IMR-90 (cell line): ENCODE measurements around the gene OPALIN. TPM values are rescaled to one million over a fixed set of nuclear protein-coding genes. Genes with fewer than 3 reads are reported as not detected.
A peak's percentile ranks its signal among the peaks of the same experiment; 100 is the strongest.

Source experiments
- ATAC-seq: fragments of 200-7000 bp; cut with Tn5 transposase; 2 replicates; pipeline ENCODE4 v1.9.1; 2020; ENCODE audit warnings: low read depth, mild to moderate bottlenecking, moderate library complexity
- BruUV-seq: library from RNA; stranded (reverse); fragments of 400-500 nt; replicated peaks from 2 replicates; lab custom pipeline; 2021; lab: Mats Ljungman, UMichigan
- CTCF ChIA-PET: fragments of 300-600 bp; formaldehyde crosslinking; extraction: SDS; loops from one replicate; lab custom pipeline; 2021; ENCODE audit warnings: antibody characterized with exemption; lab: Yijun Ruan, JAX
- POLR2A ChIA-PET: fragments of 300-600 bp; sonication (Branson Sonifier 250); formaldehyde crosslinking; loops from one replicate; lab custom pipeline; 2022; ENCODE audit warnings: antibody characterized with exemption; ENCODE audit not compliant: unreplicated experiment; lab: Charles Lee
- DNase-seq: peaks from one replicate; pipeline ENCODE4 v3.0.0; 2013
- H2AFZ ChIP-seq: replicated peaks from 2 replicates; pipeline ENCODE3; 2013; ENCODE audit warnings: low read length, mild to moderate bottlenecking; ENCODE audit not compliant: poor library complexity
- H2AK5ac ChIP-seq: 2 replicates; pipeline ENCODE4 v1.6.1; 2013; ENCODE audit warnings: low read depth, low read length, inconsistent platforms
- H2AK9ac ChIP-seq: replicated peaks from 2 replicates; pipeline ENCODE3; 2013; ENCODE audit warnings: mild to moderate bottlenecking, low read depth, low read length, moderate library complexity; ENCODE audit not compliant: poor library complexity
- H2BK120ac ChIP-seq: 2 replicates; pipeline ENCODE4 v1.6.1; 2013; ENCODE audit warnings: low read depth, low read length, inconsistent platforms
- H2BK15ac ChIP-seq: 3 replicates; pipeline ENCODE4 v1.6.1; 2013; ENCODE audit warnings: low read depth, low read length, inconsistent platforms
- H2BK20ac ChIP-seq: 2 replicates; pipeline ENCODE4 v1.6.1; 2013; ENCODE audit warnings: low read depth, mild to moderate bottlenecking, inconsistent platforms, low read length, moderate library complexity
- H2BK5ac ChIP-seq: 2 replicates; pipeline ENCODE4 v1.6.1; 2013; ENCODE audit warnings: mild to moderate bottlenecking, low read depth, low read length, inconsistent platforms; ENCODE audit not compliant: poor library complexity, severe bottlenecking
- H3K14ac ChIP-seq: replicated peaks from 2 replicates; pipeline ENCODE4 v1.6.1; 2013; ENCODE audit warnings: low read depth, low read length, inconsistent platforms
- H3K18ac ChIP-seq: 2 replicates; pipeline ENCODE4 v1.6.1; 2013; ENCODE audit warnings: low read depth, low read length, control low read depth
- H3K23ac ChIP-seq: 2 replicates; pipeline ENCODE4 v1.6.1; 2013; ENCODE audit warnings: low read depth, low read length, inconsistent platforms
- H3K27ac ChIP-seq: 2 replicates; pipeline ENCODE4 v1.5.1; 2013; ENCODE audit warnings: mild to moderate bottlenecking, control low read depth, low read length; ENCODE audit not compliant: insufficient read depth
- H3K27me3 ChIP-seq: 2 replicates; pipeline ENCODE4 v1.6.1; 2013; ENCODE audit warnings: low read length; ENCODE audit not compliant: control insufficient read depth, insufficient read depth
- H3K36me3 ChIP-seq: 2 replicates; pipeline ENCODE4 v1.6.1; 2013; ENCODE audit warnings: low read length, mixed read lengths; ENCODE audit not compliant: control insufficient read depth, insufficient read depth
- H3K4ac ChIP-seq: 2 replicates; pipeline ENCODE4 v1.6.1; 2013; ENCODE audit warnings: low read depth, low read length, inconsistent platforms
- H3K4me1 ChIP-seq: 2 replicates; pipeline ENCODE4 v1.6.1; 2013; ENCODE audit warnings: low read length, mixed read lengths; ENCODE audit not compliant: control insufficient read depth, insufficient read depth
- H3K4me2 ChIP-seq: 2 replicates; pipeline ENCODE4 v1.6.1; 2013; ENCODE audit warnings: low read depth, mild to moderate bottlenecking, control low read depth, low read length, moderate library complexity
- H3K4me3 ChIP-seq: 2 replicates; pipeline ENCODE4 v1.5.1; 2013; ENCODE audit warnings: low read depth, mild to moderate bottlenecking, control low read depth, low read length, moderate library complexity; ENCODE audit not compliant: insufficient read depth
- H3K56ac ChIP-seq: 2 replicates; pipeline ENCODE4 v1.6.1; 2013; ENCODE audit warnings: low read length, inconsistent platforms; ENCODE audit not compliant: insufficient read depth; ENCODE audit errors: extremely low read depth
- H3K79me1 ChIP-seq, 2 experiments: 2 replicates each; pipeline ENCODE4 v1.6.1; 2013; ENCODE audit warnings: low read length in 2 of 2, inconsistent platforms in 1 of 2, low read depth in 1 of 2
- H3K9ac ChIP-seq: 2 replicates; pipeline ENCODE4 v1.6.1; 2013; ENCODE audit warnings: low read depth, low read length, control low read depth
- H3K9me1 ChIP-seq: 2 replicates; pipeline ENCODE4 v1.6.1; 2013; ENCODE audit warnings: low read length, inconsistent platforms; ENCODE audit not compliant: insufficient read depth
- H3K9me3 ChIP-seq: 2 replicates; pipeline ENCODE4 v1.6.1; 2013; ENCODE audit warnings: low read length; ENCODE audit not compliant: control insufficient read depth, insufficient read depth
- H4K20me1 ChIP-seq: 2 replicates; pipeline ENCODE4 v1.6.1; 2013; ENCODE audit warnings: low read length, inconsistent platforms; ENCODE audit not compliant: insufficient read depth
- H4K5ac ChIP-seq: 2 replicates; pipeline ENCODE4 v1.6.1; 2013; ENCODE audit warnings: mild to moderate bottlenecking, low read depth, low read length, control low read depth
- H4K8ac ChIP-seq, 2 experiments: 2 replicates each; pipeline ENCODE4 v1.6.1; 2013; ENCODE audit warnings: low read depth in 2 of 2, low read length in 2 of 2, control low read depth in 1 of 2, inconsistent platforms in 1 of 2
- H4K91ac ChIP-seq: 2 replicates; pipeline ENCODE4 v1.6.1; 2013; ENCODE audit warnings: low read depth, low read length, inconsistent platforms; ENCODE audit not compliant: insufficient read depth
- RAD21 ChIP-seq: IDR thresholded peaks from 2 replicates; pipeline ENCODE4 v1.6.1; 2012; ENCODE audit warnings: low read length, improper control_type of control experiment
- RFX5 ChIP-seq: IDR thresholded peaks from 2 replicates; pipeline ENCODE4 v1.8.0; 2012; ENCODE audit warnings: low read depth, mild to moderate bottlenecking, low read length, moderate library complexity
- SMC3 ChIP-seq: fragments of 150-350 bp; IDR thresholded peaks from 2 replicates; pipeline ENCODE4 v1.6.1; 2016; ENCODE audit warnings: low read depth, mild to moderate bottlenecking, antibody characterized with exemption, low read length, moderate library complexity
- WGBS, 2 experiments: methylation state at CpG; one replicate each; pipeline versions ENCODE4 v1.1.5 to v1.1.7; 2013; ENCODE audit warnings: missing lambda C conversion rate in 2 of 2; ENCODE audit not compliant: insufficient read length in 1 of 2; ENCODE audit errors: extremely low coverage in 2 of 2; 5-methylcytosine and 5-hydroxymethylcytosine counted together
- dilution Hi-C: fragments of 300-500 bp; cut with HindIII; formaldehyde crosslinking; loops from one replicate; pipeline ENCODE4 v1.14.3; 2018; ENCODE audit warnings: low sequenced_read_pairs; ENCODE audit not compliant: unreplicated experiment
- in situ Hi-C: fragments of 300-500 bp; cut with MboI; formaldehyde crosslinking; loops from 3 replicates; pipeline ENCODE4 v1.14.3; 2019; ENCODE audit warnings: low sequenced_read_pairs, inconsistent platforms, mixed read lengths
- intact Hi-C: fragments of 100-400 bp; cut with micrococcal nuclease; formaldehyde crosslinking; loops from 2 replicates; pipeline ENCODE4 v1.10.0; 2022
- polyA plus RNA-seq, 3 experiments: library from polyadenylated mRNA; depleted of rRNA; stranded (reverse); fragments of >200 nt; gene quantifications; 2 replicates each; pipeline ENCODE4 v1.2.3, GENCODE V29; 2012; ENCODE audit warnings: low replicate concordance in 1 of 3
- total RNA-seq: library from RNA; depleted of rRNA; stranded (reverse); fragments of >200 nt; gene quantifications from 2 replicates; pipeline ENCODE4 v1.2.3, GENCODE V29; 2012
- TF ChIP-seq, protein P1 (sequence below): conservative IDR thresholded peaks from 2 replicates; pipeline ENCODE4 v1.5.1; 2012; ENCODE audit warnings: mild to moderate bottlenecking, low read depth, low read length, improper control_type of control experiment

The OPALIN gene
- total and polyA plus RNA-seq, 2 of the 4 experiments (the other 2 are of a cell fraction), result not detected

GRCh38 chr10:96339956-96340904, 18.6 kb downstream of the OPALIN start:
- CTCF ChIA-PET, result interaction anchor here (0.6 kb wide), 1 partner anchor 1105 kb away, joined by 6 read pairs; no protein-coding TSS in a partner anchor
- DNase-seq, result peak; percentile 70

More at GRCh38 chr10:96339956-96340904, 18.6 kb downstream of the OPALIN start:
- in situ Hi-C loops (no loop called here), intact Hi-C loops (loop anchor here (1.0 kb wide), 1 partner anchor 323 kb away; no protein-coding TSS in a partner anchor), dilution Hi-C loops (no loop called here)
- H4K20me1 ChIP-seq, result no peaks in the 10 kb centered on the region
- H4K5ac ChIP-seq, result no peak overlapping the region
- H3K23ac ChIP-seq, result no peak overlapping the region
- no peak overlapping the region for H3K56ac ChIP-seq
- no peaks in the 10 kb centered on the region for H3K36me3 ChIP-seq
- H2BK20ac ChIP-seq, result no peak overlapping the region
- H3K4ac ChIP-seq, result no peak overlapping the region
- no peak for TF ChIP-seq RFX5
- TF ChIP-seq, protein P1, sequence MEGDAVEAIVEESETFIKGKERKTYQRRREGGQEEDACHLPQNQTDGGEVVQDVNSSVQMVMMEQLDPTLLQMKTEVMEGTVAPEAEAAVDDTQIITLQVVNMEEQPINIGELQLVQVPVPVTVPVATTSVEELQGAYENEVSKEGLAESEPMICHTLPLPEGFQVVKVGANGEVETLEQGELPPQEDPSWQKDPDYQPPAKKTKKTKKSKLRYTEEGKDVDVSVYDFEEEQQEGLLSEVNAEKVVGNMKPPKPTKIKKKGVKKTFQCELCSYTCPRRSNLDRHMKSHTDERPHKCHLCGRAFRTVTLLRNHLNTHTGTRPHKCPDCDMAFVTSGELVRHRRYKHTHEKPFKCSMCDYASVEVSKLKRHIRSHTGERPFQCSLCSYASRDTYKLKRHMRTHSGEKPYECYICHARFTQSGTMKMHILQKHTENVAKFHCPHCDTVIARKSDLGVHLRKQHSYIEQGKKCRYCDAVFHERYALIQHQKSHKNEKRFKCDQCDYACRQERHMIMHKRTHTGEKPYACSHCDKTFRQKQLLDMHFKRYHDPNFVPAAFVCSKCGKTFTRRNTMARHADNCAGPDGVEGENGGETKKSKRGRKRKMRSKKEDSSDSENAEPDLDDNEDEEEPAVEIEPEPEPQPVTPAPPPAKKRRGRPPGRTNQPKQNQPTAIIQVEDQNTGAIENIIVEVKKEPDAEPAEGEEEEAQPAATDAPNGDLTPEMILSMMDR, result peak; percentile 68
- peak; percentile 44 for TF ChIP-seq SMC3
- peak; percentile 56 for TF ChIP-seq RAD21
- no peak overlapping the region for H3K14ac ChIP-seq
- no peak overlapping the region for H3K9ac ChIP-seq
- H2AFZ ChIP-seq, result no peak overlapping the region
- H3K9me3 ChIP-seq, result no peaks in the 10 kb centered on the region
- no peak overlapping the region for H3K27ac ChIP-seq
- no peak overlapping the region for H2AK9ac ChIP-seq
- H2BK120ac ChIP-seq, result no peak overlapping the region
- H3K79me1 ChIP-seq, result no peaks in the 10 kb centered on the region
- H3K18ac ChIP-seq, result no peak overlapping the region
- no peaks in the 10 kb centered on the region for H3K9me1 ChIP-seq
- no peak overlapping the region for H3K4me3 ChIP-seq
- no peak overlapping the region for H3K4me2 ChIP-seq
- BruUV-seq, result no TSS peak
- no peak overlapping the region for H2BK15ac ChIP-seq
- peak; percentile 89 for ATAC-seq
- POLR2A ChIA-PET, result no interaction called here
- no peak overlapping the region for H4K91ac ChIP-seq
- no peak overlapping the region for H4K8ac ChIP-seq
- 0% methylated on average over 1 of the region's 7 CpGs; no CpG with 5 or more reads in 1 of the 2 experiments for WGBS, 2 experiments
- H3K27me3 ChIP-seq, result no peaks in the 10 kb centered on the region; the same call in none of the 2 replicates
- no peak overlapping the region for H2BK5ac ChIP-seq
- no peak overlapping the region for H2AK5ac ChIP-seq
- no peaks in the 10 kb centered on the region for H3K4me1 ChIP-seq
